Measurements from ENCODE around the gene B3GNT2.
A peak's percentile ranks its signal among the peaks of the same experiment; 100 is the strongest.
"Not testable (repeated sequence)": the region's sequence is repeated elsewhere in the genome, so short reads cannot be mapped to it uniquely, and the experiment has no call there.

Gene B3GNT2

DNA sequence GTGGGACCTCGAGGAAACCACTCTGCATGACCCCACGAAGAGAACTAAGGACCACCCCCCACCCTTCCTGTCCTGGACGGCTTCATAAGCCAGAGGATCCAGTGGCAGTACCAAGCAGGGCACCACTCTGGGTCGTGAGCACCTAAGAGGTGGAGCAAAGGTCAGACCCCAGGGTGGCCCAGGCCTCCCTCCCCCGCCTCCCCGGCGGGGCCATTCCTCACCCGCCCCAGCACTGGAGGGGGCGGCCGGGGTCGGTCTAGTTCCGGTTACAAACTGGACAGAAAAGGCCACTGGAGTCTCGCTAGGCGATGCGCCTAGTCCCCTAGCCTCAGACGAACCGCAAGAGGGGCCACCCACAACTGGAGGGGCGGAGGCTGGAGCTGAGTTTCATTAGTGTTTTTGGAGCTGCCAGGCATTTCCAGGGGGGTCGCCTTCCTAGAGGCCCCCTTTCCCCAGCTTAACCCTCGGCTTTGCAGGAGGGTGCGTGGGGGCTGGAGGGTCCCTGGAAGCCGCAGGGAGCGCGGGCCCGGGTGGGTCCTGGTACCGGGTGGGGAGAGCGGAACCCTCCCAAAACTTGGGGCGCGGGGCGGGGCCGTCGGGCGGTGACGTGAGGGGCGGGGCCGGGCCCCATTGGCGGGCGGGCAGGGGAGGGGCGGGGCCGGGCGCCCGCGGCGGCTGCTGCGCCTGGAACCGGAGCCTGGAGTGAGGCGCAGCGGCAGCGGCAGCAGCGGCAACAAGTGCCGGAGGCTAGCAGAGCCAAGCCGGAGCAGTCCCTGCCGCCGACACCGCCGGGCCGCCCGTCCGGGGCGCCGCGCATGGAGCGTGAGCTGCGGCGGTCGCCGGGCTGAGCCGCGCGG is at the start of gene B3GNT2:
TSS of gene B3GNT2 (plus strand) at position 695 of the 857 bp plus-strand sequence. CDS start 26,106 bp downstream, outside the sequence.
- DNase-seq, result peak; percentile 86

DNA sequence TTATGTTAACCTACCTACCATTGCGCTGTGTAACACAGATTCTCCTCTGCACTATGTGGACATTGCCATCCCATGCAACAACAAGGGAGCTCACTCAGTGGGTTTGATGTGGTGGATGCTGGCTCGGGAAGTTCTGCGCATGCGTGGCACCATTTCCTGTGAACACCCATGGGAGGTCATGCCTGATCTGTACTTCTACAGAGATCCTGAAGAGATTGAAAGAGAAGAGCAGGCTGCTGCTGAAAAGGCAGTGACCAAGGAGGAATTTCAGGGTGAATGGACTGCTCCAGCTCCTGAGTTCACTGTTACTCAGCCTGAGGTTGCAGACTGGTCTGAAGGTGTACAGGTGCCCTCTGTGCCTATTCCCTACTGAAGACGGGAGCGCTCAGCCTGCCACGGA is 49.1 kb upstream of the B3GNT2 start:
- not testable (repeated sequence) for DNase-seq

DNA sequence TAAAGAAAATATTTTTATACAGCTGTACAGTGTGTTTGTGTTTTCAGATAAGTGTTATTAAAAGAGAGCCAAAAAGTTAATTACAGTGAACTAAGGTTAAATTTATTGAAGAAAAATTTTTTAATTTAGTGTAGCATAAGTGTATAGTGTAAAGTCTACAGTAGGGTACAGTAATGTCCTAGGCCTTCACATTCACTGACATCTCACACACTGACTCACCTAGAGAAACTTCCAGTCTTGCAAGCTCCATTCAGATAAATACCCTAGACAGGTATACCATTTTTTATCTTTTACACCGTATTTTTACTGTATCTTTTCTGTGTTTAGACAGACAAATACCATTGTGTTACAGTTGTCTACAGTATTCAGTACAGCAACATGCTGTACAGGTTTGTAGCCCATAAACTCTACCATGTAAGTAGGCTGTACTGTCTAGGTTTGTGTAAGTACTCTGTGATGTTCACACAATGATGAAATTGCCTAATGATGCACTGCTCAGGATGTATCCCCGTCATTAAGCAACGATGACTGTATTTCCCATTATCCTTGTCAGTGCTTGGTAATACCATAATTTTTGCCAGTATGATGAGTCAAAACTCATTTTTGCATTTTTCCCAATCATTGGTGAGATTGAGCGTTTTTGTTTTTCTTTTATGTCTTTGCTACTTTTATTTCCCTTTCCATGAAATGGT is 48.2 kb upstream of the B3GNT2 start:
- no peak for DNase-seq

DNA sequence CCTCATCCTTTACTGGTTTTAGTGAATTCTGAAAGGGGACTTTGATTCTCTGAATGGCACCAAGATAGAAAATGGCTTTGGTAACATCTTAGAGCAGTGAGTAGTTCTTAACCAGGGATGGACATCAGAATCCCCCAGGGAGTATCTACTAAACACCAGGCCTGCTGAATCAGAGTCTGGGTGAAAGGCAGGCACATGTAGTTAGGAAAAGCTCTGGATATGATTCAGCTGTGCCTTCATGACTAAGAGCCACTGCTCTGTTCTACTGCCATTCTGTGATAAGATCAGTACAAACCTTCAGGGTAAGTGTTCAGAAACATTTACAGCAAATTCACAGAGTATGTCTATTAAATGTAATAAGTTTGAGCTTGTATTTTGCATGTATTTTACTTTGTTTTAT is 46.2 kb upstream of the B3GNT2 start:
- DNase-seq, result no peak

DNA sequence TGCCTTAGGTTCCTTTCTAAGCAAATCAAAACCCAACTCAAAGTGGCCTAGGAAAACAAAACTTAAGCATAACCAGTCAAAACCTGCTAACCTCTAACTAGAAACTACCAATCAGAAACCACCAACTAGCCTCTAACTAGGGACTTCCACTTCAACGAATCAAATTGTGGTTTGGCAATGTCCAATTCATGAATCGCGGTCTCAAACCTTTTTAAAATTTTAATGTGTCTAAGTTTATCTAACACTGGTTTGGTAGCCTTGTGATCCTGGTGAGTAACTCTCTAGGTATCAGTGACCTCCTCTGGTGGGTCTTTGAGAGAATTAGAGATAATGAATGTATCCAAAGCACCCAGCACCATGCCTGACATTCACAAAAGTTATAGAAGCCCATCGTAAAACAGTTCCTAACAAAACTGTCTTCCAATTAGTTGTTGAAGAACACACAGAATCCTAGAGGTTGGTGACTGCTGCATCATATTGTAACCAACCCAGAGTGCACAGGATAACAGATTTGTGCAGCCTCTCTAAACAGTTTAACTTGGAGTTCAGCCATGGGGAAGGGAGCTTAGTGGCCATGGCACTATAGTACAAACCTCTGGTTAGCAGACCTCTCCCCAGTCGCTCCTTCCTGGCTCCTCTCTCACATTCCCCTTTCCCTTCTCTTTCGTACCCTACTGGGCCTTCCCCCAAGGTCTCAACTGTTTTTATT is 45.2 kb upstream of the B3GNT2 start:
- no peak for DNase-seq

DNA sequence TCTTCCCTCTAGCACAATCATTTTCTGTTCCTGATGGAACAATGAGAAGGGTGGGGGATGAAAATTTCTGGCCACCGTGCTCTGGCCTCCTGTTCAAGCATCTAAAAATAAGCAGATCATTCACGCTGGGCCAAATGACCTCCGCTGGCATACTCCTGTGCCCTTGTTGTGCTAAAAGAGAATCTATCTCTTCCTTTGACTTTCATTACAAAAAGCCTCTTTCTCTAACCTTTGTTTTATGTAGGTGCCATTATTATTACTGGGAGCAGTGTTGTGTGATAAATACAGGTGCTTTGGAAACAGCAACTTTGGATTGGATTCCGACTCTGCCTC is 44.6 kb upstream of the B3GNT2 start:
- no peak for DNase-seq

GRCh38 chr2:62152000-62152399 is 43.9 kb upstream of the B3GNT2 start:
- no peak for DNase-seq

DNA sequence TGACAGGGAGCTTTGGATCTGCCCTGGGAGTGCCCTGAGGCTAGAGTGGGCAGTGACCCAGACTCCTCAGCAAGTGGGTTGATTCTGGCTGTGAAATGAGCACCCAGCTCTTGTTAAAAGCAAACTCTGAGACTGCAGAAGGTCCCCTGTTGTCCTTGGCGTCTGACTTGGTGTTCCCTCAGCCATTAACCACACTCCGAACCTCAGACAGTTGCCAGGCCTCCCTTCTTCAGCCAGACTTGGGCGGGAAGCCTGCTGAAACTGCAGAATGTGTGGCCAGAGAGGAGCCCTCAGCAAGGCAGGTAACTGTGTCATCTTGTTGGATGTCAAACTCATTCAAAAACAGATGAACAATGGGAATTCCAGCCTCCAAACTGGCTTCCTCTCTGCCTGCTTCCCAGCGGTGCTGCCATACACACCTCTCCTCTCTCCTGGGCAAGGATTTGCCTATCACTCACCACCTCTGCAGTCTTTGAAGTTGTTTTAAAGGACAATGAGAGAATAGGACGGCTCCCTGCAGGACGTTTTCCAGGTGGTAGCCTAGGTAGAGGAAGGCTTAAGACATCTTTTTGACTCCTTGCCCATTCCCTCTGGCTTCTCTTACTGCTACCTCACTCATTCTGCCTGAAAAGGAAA is 38.9 kb upstream of the B3GNT2 start:
- no peak for DNase-seq

GRCh38 chr2:62158444-62159121 is 37.3 kb upstream of the B3GNT2 start:
- no peak for DNase-seq

DNA sequence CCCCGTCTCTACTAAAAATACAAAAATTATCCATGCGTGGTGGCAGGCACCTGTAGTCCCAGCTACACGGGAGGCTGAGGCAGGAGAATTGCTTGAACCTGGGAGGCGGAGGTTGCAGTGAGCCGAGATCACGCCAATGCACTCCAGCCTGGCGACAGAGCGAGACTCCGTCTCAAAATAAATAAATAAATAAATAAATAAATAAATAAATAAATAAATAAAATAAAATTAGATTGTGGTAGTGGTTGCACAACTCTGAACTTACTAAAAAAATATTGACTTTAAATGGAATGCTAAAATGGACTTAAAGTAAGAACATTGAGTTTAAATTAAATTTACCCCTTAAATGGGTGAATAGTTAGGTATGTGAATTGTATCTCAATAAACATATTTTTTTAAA is 35.2 kb upstream of the B3GNT2 start:
- DNase-seq, result not testable (repeated sequence)

- DNase-seq, result no peak
Observed at GRCh38 chr2:62163106-62163831, 32.6 kb upstream of the B3GNT2 start.

GRCh38 chr2:62163834-62164233 is 32.1 kb upstream of the B3GNT2 start:
- DNase-seq, result no peak

- DNase-seq, result no peak
Observed at GRCh38 chr2:62175728-62176127, 20.2 kb upstream of the B3GNT2 start.

GRCh38 chr2:62176801-62177200 is 19.1 kb upstream of the B3GNT2 start:
- DNase-seq, result no peak

- no peak for DNase-seq
Observed at GRCh38 chr2:62177392-62178049, 18.4 kb upstream of the B3GNT2 start.

DNA sequence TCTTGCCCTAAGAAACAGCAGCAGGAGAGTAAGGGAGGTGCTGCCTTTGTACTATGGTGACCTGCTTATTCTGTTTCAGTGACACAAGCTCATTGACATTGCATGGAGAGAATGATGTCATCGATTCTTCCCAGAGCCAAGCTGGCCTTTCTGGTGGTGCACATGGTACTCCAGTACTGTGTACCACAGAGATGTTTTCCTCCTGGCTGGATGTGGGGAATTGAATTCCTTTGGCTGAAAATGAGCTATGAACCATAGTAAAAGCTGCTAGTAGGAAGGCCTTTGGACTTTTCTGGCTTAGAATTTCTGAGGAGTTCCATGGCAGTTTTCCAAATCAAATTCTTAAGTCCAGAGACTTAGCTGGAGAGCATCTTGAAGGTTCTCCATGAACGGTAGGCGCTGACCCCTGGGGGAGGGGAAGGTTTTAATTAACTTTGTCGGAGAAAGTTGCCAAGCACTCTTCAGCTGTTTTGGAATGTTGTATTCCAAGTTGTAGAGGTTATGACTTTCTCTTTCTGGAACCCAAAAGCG is 17.1 kb upstream of the B3GNT2 start:
- no peak for DNase-seq

- DNase-seq, result no peak
Observed at GRCh38 chr2:62180975-62181374, 14.9 kb upstream of the B3GNT2 start.

DNA sequence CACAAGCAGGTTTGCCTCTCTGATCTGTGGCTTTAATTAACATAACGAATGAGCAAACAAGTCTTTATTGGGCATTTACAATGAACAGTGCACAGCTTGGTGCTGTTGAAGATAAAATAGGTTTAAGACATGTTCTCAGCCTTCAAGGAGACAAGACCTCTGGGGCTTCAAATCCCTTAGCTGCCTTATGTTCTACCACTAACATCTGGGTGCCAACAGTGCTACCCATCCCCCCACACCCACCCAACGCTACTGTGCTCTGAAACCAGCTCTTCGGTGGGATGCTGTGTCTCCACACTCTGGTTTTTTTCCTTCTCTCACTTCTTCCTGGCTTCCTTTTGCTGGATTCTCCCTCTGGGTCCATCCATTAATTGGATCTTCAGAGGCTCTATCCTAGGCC is 14.1 kb upstream of the B3GNT2 start:
- DNase-seq, result no peak

GRCh38 chr2:62184512-62185230 is 11.2 kb upstream of the B3GNT2 start:
- no peak for DNase-seq

GRCh38 chr2:62185475-62186155 is 10.3 kb upstream of the B3GNT2 start:
- no peak for DNase-seq
